Neutrophil (primary cell): ENCODE results near the gene ATCAY.

Source experiments
- H3K27ac ChIP-seq: fragments of 200-600 bp; sonication (generic); 2 replicates; pipeline ENCODE4 v1.5.1; 2016; ENCODE audit warnings: mild to moderate bottlenecking, moderate library complexity
- H3K27me3 ChIP-seq: fragments of 200-600 bp; sonication (generic); 2 replicates; pipeline ENCODE4 v1.6.0; 2016; ENCODE audit warnings: mild to moderate bottlenecking
- H3K36me3 ChIP-seq: fragments of 200-600 bp; sonication (generic); 2 replicates; pipeline ENCODE4 v1.5.1; 2017
- H3K4me1 ChIP-seq, 2 experiments: fragments of 200-600 bp in 1 of 2; sonication (generic) in 1 of 2; 1 replicate in 1 of 2; 2 replicates in 1 of 2; pipeline versions ENCODE4 v1.5.1 to v1.6.1; 2013 to 2016; ENCODE audit warnings: low read depth in 1 of 2, low read length in 1 of 2, mild to moderate bottlenecking in 1 of 2, moderate library complexity in 1 of 2; ENCODE audit not compliant: control insufficient read depth in 1 of 2, insufficient read depth in 1 of 2
- H3K4me3 ChIP-seq, 2 experiments: fragments of 200-600 bp in 1 of 2; sonication (generic) in 1 of 2; 1 replicate in 1 of 2; 2 replicates in 1 of 2; pipeline ENCODE4 v1.5.1; 2013 to 2016; ENCODE audit warnings: low read depth in 1 of 2, low read length in 1 of 2, mild to moderate bottlenecking in 1 of 2, moderate library complexity in 1 of 2
- H3K9me3 ChIP-seq: fragments of 200-600 bp; sonication (generic); 2 replicates; pipeline ENCODE4 v1.5.1; 2016
- CTCF ChIP-seq: fragments of 200-600 bp; sonication (generic); IDR thresholded peaks from 2 replicates; pipeline ENCODE4 v1.5.1; 2016; ENCODE audit warnings: antibody characterized with exemption

The ATCAY gene

DNA sequence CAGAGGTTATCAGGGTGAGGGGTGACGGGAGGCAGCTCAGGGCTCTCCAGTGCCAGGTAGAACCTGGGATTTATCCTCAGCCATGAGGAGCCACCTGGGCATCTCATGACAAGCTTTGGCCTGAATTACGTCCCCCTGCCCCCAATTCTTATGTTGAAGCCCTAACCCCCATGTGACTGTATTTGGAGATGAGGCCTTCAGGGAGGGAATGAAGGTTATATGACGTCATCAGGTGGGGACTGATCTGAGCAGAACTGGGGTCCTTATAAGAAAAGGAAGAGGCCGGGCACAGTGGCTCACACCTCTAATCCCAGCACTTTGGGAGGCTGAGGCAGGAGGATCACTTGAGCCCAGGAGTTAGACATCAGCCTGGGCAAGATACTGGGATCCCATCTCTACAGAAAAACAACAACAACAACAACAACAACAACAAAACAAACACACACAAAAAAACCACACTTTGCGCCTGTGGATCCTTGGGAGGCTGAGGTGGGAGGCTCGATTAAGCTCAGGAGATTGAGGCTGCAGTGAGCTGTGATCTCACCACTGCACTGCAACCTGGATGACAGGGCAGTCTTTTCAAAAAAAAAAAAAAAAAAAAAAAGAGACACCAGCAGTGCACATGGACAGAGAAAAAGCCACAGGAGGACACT lies 30.0 kb upstream of the ATCAY start:
- no peak overlapping the region for H3K4me3 ChIP-seq
- H3K4me1 ChIP-seq: no peaks in the 10 kb centered on the region
- no peak overlapping the region for H3K27ac ChIP-seq
- H3K27me3 ChIP-seq: peaks cover 5% of the 10 kb centered on the region
- no peaks in the 10 kb centered on the region for H3K36me3 ChIP-seq
- no peaks in the 10 kb centered on the region for H3K9me3 ChIP-seq
- TF ChIP-seq CTCF: no peak

DNA sequence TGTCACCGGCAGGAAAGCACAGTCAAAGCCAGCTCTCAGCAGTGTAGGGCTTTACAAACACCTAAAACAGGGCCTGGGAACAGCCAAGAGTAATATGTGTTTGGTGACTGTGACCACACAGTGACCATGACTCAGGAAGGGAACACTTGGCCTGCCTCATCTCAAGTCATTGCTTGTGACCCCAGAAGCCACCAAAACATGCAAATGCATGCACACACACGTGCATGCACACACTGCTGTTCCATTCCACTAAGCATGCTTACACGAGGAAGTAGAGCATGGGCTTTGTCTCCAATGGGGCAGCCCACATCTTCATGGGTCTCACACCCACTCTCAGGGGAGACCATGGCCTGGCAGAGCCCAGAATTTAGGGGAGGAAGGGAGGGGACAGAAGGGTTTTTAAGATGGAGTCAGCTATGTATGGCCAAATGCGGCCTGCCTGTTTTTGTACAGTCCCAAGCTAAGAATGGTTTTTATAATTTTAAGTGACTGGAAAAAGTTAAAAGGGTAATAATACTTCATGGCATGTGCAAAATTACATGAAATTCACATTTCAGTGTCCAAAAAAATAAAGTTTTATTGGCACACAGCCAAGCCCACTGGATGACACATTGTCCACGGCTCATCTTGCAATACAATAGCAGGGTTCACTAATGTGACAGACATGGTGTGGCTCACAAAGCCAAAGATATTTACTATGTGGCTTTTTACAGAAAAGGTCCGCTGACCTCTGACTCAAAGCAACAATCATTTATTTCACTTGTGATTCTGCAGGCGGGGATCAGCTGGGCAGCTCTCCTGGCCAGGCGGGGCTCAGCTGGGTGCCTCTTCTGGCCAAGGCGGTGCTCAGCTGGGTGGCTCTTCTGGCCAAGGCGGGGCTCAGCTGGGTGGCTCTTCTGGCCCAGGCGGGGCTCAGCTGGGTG lies 29.0 kb upstream of the ATCAY start:
- no peak overlapping the region for H3K4me3 ChIP-seq
- H3K27me3 ChIP-seq: no peaks in the 10 kb centered on the region
- H3K9me3 ChIP-seq: no peaks in the 10 kb centered on the region
- no peak for TF ChIP-seq CTCF
- no peaks in the 10 kb centered on the region for H3K36me3 ChIP-seq
- H3K4me1 ChIP-seq: no peaks in the 10 kb centered on the region
- no peak overlapping the region for H3K27ac ChIP-seq

DNA sequence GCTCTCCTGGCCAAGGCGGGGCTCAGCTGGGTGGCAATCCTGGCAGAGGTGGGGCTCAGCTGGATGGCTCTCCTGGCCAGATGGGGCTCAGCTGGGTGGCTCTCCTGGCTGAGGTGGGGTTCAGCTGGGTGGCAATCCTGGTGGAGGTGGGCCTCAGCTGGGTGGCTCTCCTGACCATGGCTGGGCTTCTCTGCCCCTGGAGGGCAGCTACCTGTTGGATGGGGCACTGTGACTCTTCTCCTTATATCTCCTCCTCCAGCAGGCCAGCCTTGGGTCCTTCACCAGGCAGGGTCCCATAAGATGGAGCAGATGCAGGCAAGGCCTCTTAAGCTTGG lies 28.3 kb upstream of the ATCAY start:
- H3K9me3 ChIP-seq: no peaks in the 10 kb centered on the region
- no peaks in the 10 kb centered on the region for H3K4me1 ChIP-seq
- no peaks in the 10 kb centered on the region for H3K27me3 ChIP-seq
- no peak overlapping the region for H3K27ac ChIP-seq
- no peaks in the 10 kb centered on the region for H3K36me3 ChIP-seq
- no peak overlapping the region for H3K4me3 ChIP-seq
- no peak for TF ChIP-seq CTCF

GRCh38 chr19:3852614-3853254 lies 27.8 kb upstream of the ATCAY start:
- H3K4me3 ChIP-seq: no peak overlapping the region
- H3K4me1 ChIP-seq: no peaks in the 10 kb centered on the region
- no peaks in the 10 kb centered on the region for H3K27me3 ChIP-seq
- TF ChIP-seq CTCF: peak; percentile 16
- no peaks in the 10 kb centered on the region for H3K36me3 ChIP-seq
- H3K27ac ChIP-seq: no peak overlapping the region
- no peaks in the 10 kb centered on the region for H3K9me3 ChIP-seq

DNA sequence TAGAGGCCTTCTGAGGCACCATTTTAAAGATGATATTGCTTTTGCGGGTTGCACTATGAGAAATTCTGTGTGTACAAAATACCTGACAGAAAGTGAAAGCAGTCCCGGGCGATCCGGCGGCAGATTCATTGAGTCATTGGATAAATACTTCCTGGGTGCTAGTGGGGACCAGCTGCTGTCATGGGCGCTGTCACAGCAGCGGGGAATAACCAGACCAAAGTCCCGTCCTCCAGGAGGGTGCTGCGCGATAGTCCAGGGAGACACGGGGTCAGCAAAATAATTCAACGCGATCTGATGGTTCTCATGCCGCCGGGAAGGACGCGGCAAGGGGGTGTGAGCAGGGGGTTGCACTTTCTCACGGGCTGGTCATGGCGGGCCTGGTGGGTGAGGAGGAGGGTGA lies 25.2 kb upstream of the ATCAY start:
- Histone ChIP-seq H3K4me1 (no peaks in the 10 kb centered on the region), H3K27me3 (no peaks in the 10 kb centered on the region), H3K9me3 (no peaks in the 10 kb centered on the region), H3K4me3 (no peak overlapping the region), H3K27ac (no peak overlapping the region), H3K36me3 (no peaks in the 10 kb centered on the region)
- no peak for TF ChIP-seq CTCF
